GM21526 (cell line): ENCODE results near the gene HMX1.

Experiments
- ATAC-seq: cut with Tn5 transposase; IDR thresholded peaks from one replicate; pipeline ENCODE4 v1.9.1; 2021; ENCODE audit warnings: moderate library complexity; ENCODE audit not compliant: unreplicated experiment, low FRiP score

The HMX1 gene

DNA sequence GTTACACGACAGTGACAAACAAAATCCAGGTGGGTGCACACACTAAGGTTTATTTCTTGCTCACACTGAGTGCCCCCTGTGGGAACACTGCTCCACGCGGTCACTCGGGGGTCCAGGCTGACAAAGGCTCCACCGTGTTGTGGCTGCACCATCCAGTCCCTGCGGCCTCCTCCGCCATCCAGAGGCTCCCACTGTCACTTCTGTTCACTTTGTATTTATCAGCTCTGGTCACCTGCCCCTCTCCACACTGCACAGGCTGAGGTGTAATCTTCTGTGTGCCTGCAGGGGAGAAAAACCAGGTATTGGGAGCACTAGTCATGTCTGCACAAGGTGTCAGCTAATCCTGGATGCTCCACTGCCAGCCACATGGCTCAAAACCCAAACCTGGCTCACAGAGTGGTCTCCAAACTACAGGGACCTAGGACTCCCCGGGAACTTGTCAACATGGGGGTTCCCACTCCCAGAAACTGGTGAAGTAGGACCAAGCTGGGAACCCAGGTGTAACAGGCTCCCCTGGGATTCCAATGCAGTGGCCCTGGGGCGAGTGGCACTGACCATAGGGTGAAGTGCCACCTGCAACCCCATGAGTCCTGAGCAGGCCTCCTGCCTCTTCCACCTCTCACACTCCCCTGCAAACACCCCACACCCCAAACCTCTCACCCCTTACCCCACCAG, 25.5 kb downstream of the HMX1 start:
- no peak for ATAC-seq

DNA sequence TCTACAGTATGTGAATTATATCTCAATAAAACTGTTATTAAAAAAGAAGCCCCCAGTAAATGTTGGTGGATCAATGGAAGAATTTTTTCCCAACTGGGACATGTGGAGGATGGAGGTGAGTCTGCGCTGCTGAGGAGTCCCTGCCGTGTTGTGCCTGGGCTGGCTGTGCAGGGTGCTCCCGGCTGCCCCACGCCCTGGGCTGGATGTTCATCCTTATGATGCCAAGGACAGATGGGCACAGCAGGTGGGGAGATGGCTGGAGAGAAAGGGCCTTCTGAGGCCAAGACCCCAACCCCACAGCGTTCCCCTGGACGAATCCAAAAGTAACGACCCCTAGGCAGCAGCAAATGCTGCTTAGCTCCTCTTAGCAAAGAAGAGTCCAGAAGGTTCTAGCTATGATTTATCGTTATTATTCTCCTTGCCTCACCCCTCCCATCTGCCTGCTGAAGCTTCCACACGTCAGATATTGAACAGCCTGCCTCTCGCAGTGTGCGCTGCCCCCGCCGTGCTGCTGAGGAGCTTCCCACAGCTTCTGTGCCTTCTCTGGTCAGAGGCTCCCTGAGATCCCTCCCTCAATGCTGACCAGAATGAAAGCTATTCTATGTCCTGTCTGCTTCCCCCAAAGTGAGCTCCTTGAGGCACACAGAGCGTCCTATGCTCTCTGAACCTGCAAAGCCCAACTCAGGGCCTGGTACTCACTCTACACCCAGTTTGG, 26.5 kb downstream of the HMX1 start:
- no peak for ATAC-seq

GRCh38 chr4:8843597-8843996, 28.0 kb downstream of the HMX1 start:
- no peak for ATAC-seq

DNA sequence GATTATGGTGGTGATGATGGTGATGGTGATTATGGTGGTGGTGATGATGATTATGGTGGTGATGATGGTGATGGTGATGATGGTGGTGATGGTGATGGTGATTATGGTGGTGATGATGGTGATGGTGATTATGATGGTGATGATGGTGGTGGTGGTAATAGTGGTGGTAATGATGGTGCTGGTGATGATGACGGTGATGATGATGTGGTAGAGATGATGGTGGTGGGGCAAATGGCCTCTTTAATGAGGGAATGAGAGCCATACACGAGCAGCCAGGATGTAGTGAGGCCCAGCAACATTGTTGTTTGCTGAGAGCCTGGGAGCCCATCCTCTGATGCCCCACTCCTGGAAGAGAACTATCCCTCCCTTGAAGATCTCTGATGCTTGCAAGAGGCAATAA, 29.0 kb downstream of the HMX1 start:
- no peak for ATAC-seq

- ATAC-seq, result no peak
Observed at GRCh38 chr4:8841678-8842268, 29.9 kb downstream of the HMX1 start.

- no peak for ATAC-seq
Observed at GRCh38 chr4:8840816-8841455, 30.7 kb downstream of the HMX1 start.

- ATAC-seq, result no peak
Observed at GRCh38 chr4:8840006-8840793, 31.4 kb downstream of the HMX1 start.

GRCh38 chr4:8838961-8839431, 32.6 kb downstream of the HMX1 start:
- no peak for ATAC-seq

DNA sequence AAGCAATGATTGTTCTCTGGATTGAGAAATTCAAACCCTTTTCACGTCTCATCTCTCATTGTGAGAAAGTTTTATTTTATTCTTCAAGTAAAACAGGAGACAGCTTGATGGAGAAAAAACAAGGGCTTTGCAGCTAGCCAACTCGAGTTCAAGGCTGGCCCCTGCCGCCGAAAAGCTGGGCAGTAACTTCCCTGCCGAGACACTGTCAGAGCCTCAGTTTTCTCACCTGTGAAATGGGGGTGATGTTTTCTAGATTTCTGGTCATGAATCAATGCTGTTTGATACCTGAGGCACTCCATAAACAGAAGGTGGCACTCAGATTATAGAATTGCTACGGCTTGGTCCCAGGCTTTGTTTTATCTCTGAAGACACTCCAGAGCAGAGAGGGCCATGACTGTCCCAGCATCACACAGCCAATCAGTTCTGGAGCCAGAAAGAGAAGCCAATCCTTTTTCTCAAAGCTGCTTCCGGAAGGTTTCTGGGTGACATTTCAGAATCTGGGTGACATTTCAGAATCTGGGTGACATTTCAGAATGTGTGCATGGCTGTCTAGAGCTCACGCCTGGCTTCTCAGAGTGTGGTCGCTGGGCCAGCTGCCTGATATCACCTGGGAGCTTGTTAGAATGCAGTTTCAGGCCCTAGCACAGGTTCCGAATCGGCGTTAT, 33.2 kb downstream of the HMX1 start:
- ATAC-seq, result no peak

DNA sequence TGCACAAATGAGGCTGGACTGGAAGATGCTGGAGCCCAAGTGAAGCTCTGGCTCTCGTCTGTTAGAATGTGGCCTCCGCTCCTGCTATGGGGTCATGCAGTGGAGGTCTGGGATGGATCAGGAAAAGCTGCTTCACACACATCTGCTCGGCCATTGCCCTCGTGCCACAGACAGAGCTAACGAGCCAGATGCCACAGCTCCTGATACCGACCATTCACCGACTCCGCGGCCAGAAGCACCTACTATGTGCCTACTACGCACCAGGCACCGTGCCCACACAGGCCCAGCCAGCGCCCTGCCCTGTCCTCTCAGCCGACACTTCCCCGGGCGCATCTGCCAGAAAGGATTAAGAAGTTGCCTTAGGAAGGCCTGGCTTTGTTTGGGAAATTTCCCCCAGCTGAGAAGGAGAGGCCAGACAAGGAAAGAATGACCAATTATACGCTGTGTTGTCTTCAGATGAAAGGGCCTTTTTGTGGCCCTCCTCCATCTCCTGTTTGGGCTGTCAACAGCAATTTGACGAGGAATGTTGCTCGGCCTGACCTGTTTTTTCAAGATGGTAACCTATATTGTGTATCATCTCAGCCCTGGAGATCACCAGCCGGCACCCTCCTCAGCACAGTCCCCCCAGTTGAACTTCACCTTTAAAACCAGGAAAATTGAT, 34.3 kb downstream of the HMX1 start:
- ATAC-seq, result no peak

DNA sequence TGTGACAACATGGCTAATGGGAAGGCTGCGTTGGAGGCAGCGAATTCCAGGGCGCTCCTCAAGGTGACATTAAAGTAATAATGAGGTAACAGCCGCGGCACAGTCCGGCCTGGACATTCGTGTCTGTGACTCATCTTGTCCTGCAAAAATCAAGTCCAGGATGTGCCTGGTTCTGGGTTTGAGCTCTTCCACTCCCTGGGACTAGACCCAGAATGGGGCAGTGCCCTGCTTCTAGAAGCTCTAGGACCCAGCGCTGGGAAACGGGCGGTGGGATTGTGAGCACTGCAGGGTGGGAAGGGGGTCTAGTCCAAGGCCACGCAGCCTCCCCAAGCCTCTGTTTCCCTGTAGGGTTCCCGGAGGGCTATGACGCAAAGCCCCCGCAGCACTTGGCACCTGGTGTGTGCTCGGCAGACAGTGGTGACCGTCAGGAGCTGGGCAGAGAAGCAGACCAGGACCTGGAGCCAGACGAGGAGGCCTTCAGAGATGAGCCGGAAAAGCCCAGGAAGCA, 34.9 kb downstream of the HMX1 start:
- ATAC-seq, result no peak

DNA sequence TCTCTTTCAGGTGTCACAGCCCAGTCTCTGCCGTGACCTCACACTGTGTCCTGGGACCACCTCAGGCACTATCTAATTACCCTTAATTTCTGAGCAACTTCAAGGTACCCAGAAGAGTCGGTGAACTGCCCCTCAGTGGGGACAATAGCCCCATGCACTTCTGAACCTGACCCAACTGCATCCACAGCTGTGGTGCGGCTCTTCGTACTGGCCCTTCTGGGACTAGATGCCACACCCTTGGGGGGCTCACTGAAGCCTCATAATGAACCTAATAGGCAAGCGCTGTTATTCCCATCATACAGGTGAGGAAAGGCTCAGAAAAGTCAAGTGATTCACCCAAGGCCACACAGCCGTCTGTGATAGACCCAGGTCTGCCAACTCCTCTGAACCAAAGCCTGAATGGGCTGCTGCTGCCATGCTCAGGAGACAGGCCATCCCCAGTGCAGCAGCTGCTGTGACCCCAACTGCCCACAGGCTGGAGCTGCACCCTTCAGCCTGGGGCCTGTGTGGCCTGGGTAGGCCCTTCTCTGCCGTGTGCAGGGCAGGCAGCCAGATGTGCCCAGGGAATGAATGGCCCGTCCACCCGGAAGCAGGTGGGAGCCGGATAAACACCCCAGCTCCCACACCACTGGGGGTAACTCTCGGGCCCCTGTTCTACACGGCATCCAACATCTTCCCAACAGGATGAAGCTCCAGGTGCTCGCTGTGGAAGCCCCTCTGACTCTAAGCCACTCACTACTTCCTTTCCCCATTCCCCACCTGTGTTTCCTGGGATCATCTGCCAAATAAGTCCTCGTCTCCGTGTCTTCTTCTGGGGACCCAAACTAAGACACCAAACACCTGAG, 35.9 kb downstream of the HMX1 start:
- ATAC-seq, result no peak

- no peak for ATAC-seq
Observed at GRCh38 chr4:8834681-8835220, 36.9 kb downstream of the HMX1 start.

DNA sequence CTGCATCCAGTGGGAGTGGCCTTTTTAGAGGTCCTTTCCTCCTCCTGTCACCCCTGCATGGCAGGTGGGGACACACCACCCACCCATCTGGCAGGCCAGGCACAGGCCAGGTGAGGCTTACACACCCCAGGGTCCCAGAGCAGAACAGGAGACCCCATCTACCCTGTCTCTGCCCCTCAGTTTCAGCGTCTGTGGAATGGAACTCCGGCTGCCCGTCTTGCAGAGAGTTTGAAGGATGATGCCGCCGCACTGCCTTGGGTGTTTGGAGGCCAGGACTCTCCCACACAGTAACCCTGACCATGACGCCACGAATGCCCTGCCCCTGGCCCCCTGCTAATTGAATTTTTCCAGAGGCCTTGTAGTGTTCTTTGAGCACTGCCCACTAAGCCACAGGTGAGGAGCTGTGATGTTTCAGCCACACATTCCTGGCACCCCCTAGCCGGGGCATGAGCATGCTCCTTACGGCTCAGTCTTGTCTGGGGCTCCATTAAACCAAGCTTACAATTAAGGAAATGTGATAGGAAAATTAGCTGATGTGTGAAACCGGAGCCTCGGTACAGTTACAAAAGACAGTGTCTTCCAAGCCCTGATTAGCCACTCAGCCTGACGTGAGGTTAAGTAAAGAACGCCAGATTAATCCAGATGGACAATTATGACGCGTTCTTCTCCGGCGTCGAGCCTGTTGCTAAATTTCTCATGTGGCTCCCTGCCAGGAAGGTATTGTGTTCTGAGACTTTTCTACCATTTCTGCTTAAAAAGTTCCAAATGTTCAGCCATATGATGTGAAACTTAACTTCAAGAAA, 39.3 kb downstream of the HMX1 start:
- no peak for ATAC-seq

- no peak for ATAC-seq
Observed at GRCh38 chr4:8831221-8832112, 40.2 kb downstream of the HMX1 start.

DNA sequence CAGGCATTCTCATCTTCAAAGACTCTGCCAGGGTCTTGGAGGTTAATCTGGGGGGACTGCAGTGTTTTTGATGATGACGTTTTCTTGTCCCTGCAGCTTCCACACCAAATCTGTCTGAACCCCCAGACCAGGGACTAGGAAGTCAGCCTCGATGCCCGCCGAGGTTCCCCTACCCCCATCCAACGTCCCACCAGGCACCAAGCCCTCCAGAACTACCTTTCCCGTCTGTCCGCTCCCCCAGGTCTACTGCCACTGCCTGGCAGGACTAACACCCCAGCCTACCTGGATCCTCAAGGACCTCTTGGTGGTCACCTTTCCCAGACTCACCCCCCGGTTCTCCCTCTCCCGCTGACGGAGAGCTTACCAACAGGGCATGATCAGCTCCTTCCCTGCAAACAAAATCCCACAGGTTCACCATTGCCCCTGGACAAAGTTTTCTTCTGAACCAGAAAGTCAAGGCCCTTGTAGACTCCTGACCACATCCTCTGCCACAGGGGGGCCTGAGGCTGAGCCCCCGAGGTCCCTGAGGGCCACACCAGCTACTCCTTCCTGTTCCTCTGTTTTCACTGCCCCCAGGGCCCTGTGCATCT, 40.9 kb downstream of the HMX1 start:
- ATAC-seq, result no peak
